ENCODE results near the gene ABHD12.

DNA sequence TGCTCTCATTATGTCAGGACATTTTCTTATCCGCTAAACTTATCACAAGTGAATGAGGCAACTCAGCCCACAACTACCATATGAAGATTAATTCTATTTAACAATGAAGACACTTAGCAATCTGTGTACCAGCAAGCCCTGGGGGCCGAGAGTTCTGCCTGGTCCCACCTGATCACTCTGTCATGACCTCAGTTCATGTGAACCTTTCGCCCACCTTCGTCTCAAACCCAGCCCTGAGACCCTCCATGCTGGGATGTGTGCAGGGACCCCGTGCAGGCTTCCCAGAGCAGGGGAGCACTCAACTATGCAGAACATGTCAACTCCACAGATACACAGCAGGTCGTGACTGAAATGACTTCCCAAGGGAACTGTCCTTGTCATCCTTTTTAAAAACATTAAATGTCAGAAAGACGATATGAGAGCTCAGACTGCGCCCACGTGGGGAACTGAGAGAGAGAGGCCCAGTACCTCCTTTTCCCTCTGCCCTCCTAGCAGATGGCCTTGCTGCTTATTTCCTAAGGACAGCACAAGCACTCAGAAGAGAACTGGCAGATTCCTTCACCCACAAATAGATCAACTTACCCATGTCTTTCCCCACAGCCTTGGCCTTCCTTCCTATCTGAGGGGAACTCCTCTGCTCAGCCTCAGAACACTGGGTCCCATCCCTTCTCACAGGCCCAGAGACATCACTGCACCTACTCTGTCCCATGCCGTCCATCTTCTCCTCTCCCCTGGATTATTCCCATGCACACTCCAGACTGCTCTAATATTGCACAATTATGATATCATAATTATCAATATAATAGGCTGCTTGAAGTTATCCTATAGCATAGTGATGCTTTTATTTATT, 11.5 kb downstream of the ABHD12 start:
- no peak for TF ChIP-seq CTCF (IDR thresholded peaks at IDR 0.05; ENCODE audit: extremely low read depth in 1 of 2, insufficient read depth in 1 of 2, low read depth in 1 of 2, low read length in 2 of 2)
- no peak for TF ChIP-seq POLR2AphosphoS5 (IDR thresholded peaks at IDR 0.05; ENCODE audit: insufficient read depth, low read depth, low read length)
- no peak for TF ChIP-seq EZH2 (IDR thresholded peaks at IDR 0.05; ENCODE audit: borderline replicate concordance, low read depth, low read length, severe bottlenecking)
